GM23338 (cell line): ENCODE measurements around the gene CDKAL1. TPM values are rescaled to one million over a fixed set of nuclear protein-coding genes. Genes with fewer than 3 reads are reported as not detected.

Experiments
- ATAC-seq: fragments of 200-7000 bp; cut with Tn5 transposase; 3 replicates; pipeline ENCODE4 v1.9.1; 2020
- DNase-seq: peaks from one replicate; pipeline ENCODE4 v3.0.0-alpha.2; 2015; ENCODE audit warnings: low spot score
- H2AFZ ChIP-seq: fragments of 200-600 bp; sonication (generic); 2 replicates; pipeline ENCODE4 v1.8.0; 2016; ENCODE audit warnings: antibody characterized with exemption, mild to moderate bottlenecking, moderate library complexity
- H3F3A ChIP-seq: fragments of 200-600 bp; sonication (generic); replicated peaks from 2 replicates; pipeline ENCODE4 v1.8.0; 2017; ENCODE audit warnings: antibody characterized with exemption, mixed run types, low read depth
- H3K27ac ChIP-seq: fragments of 200-600 bp; sonication (generic); 2 replicates; pipeline ENCODE4 v1.6.1; 2016; ENCODE audit warnings: low read depth
- H3K27me3 ChIP-seq: fragments of 200-600 bp; sonication (generic); 2 replicates; pipeline ENCODE4 v1.8.0; 2016; ENCODE audit warnings: mild to moderate bottlenecking, mixed run types, moderate library complexity; ENCODE audit not compliant: insufficient read depth
- H3K36me3 ChIP-seq: fragments of 200-600 bp; sonication (generic); 2 replicates; pipeline ENCODE4 v1.8.0; 2016; ENCODE audit warnings: mild to moderate bottlenecking; ENCODE audit not compliant: insufficient read depth
- H3K4me1 ChIP-seq: fragments of 200-600 bp; sonication (generic); 2 replicates; pipeline ENCODE4 v1.8.0; 2016; ENCODE audit warnings: mild to moderate bottlenecking, moderate library complexity; ENCODE audit not compliant: insufficient read depth
- H3K4me2 ChIP-seq: fragments of 200-600 bp; sonication (generic); 2 replicates; pipeline ENCODE4 v1.7.1; 2017; ENCODE audit warnings: mixed run types
- H3K4me3 ChIP-seq: fragments of 200-600 bp; sonication (generic); 2 replicates; pipeline ENCODE4 v1.6.1; 2016; ENCODE audit warnings: mixed run types
- H3K79me2 ChIP-seq: fragments of 200-600 bp; sonication (generic); replicated peaks from 2 replicates; pipeline ENCODE4 v1.8.0; 2017; ENCODE audit warnings: mild to moderate bottlenecking; ENCODE audit not compliant: insufficient read depth
- H3K9me2 ChIP-seq: fragments of 200-600 bp; sonication (generic); 2 replicates; pipeline ENCODE4 v1.8.0; 2017; ENCODE audit not compliant: insufficient read depth
- H4K20me1 ChIP-seq: fragments of 200-600 bp; sonication (generic); replicated peaks from 2 replicates; pipeline ENCODE4 v1.8.0; 2017; ENCODE audit warnings: mild to moderate bottlenecking; ENCODE audit not compliant: insufficient read depth
- H3K27ac Mint-ChIP-seq: 2 replicates; pipeline ENCODE4 v1.8.0; 2020; ENCODE audit warnings: inconsistent platforms, mild to moderate bottlenecking, moderate library complexity, mixed read lengths
- H3K27me3 Mint-ChIP-seq: 3 replicates; pipeline ENCODE4 v1.8.0; 2022; ENCODE audit warnings: low read depth, mild to moderate bottlenecking, moderate library complexity, mixed read lengths, inconsistent platforms; ENCODE audit not compliant: insufficient read depth, poor library complexity
- H3K36me3 Mint-ChIP-seq: 3 replicates; pipeline ENCODE4 v1.8.0; 2021; ENCODE audit warnings: low read depth, mild to moderate bottlenecking, inconsistent platforms, moderate library complexity, mixed read lengths
- H3K4me1 Mint-ChIP-seq: 3 replicates; pipeline ENCODE4 v1.8.0; 2020; ENCODE audit warnings: mild to moderate bottlenecking, inconsistent platforms, mixed read lengths
- H3K4me3 Mint-ChIP-seq: 3 replicates; pipeline ENCODE4 v1.8.0; 2021; ENCODE audit warnings: moderate library complexity, mild to moderate bottlenecking, inconsistent platforms, mixed read lengths
- H3K9me3 Mint-ChIP-seq: 3 replicates; pipeline ENCODE4 v1.8.0; 2020; ENCODE audit warnings: moderate library complexity, mild to moderate bottlenecking, inconsistent platforms, mixed read lengths
- CREB1 ChIP-seq: fragments of 250-450 bp; sonication (Bioruptor Pico); IDR thresholded peaks from 2 replicates; pipeline ENCODE4 v1.5.0; 2020; ENCODE audit warnings: low read depth, mild to moderate bottlenecking, moderate library complexity
- ETS1 ChIP-seq: IDR thresholded peaks from 2 replicates; pipeline ENCODE4 v1.6.1; 2016; ENCODE audit warnings: antibody characterized with exemption
- EZH2 ChIP-seq: fragments of 200-600 bp; sonication (generic); IDR thresholded peaks from one replicate; pipeline ENCODE4 v1.8.0; 2017; ENCODE audit warnings: antibody characterized with exemption, mild to moderate bottlenecking, low read depth; ENCODE audit not compliant: unreplicated experiment
- EZH2phosphoT487 ChIP-seq: fragments of 200-600 bp; sonication (generic); IDR thresholded peaks from one replicate; pipeline ENCODE4 v1.8.1; 2018; ENCODE audit warnings: antibody characterized with exemption; ENCODE audit not compliant: unreplicated experiment
- JUNB ChIP-seq: IDR thresholded peaks from one replicate; pipeline ENCODE4 v1.6.1; 2016; ENCODE audit warnings: antibody characterized with exemption; ENCODE audit not compliant: unreplicated experiment
- NANOG ChIP-seq: IDR thresholded peaks from 2 replicates; pipeline ENCODE4 v1.6.1; 2016; ENCODE audit warnings: antibody characterized with exemption, borderline replicate concordance
- POLR2AphosphoS5 ChIP-seq: IDR thresholded peaks from 2 replicates; pipeline ENCODE4 v1.6.1; 2016; ENCODE audit warnings: antibody characterized with exemption, low read depth
- REST ChIP-seq: IDR thresholded peaks from one replicate; pipeline ENCODE4 v1.6.1; 2018; ENCODE audit warnings: antibody characterized with exemption; ENCODE audit not compliant: unreplicated experiment
- STAT1 ChIP-seq: IDR thresholded peaks from one replicate; pipeline ENCODE4 v1.6.1; 2016; ENCODE audit warnings: antibody characterized with exemption; ENCODE audit not compliant: unreplicated experiment
- ZNF114 ChIP-seq: fragments of 250-450 bp; sonication (Bioruptor Pico); IDR thresholded peaks from 2 replicates; pipeline ENCODE4 v1.5.0; 2020; ENCODE audit warnings: mild to moderate bottlenecking, moderate library complexity
- ZNF331 ChIP-seq: fragments of 250-450 bp; sonication (Bioruptor Pico); IDR thresholded peaks from 2 replicates; pipeline ENCODE4 v1.5.0; 2020; ENCODE audit warnings: low read depth, mild to moderate bottlenecking, moderate library complexity
- polyA plus RNA-seq: library from polyadenylated mRNA; unstranded; fragments of >200 nt; fragmentation: Nextera tagmentation; extraction: Ambion mirVana; gene quantifications from 2 replicates; pipeline ENCODE4 v1.2.1, GENCODE V29; 2016
- total RNA-seq: library from RNA; depleted of rRNA; stranded (reverse); fragments of >200 nt; shearing (Covaris generic); gene quantifications from 2 replicates; pipeline ENCODE4 v1.2.3, GENCODE V29; 2014
- TF ChIP-seq, protein P1 (sequence below), 2 experiments: fragments of 200-600 bp in 1 of 2; sonication (generic) in 1 of 2; conservative IDR thresholded peaks; 2 replicates each; pipeline versions ENCODE4 v1.5.1 to v1.6.1; 2016 to 2017; ENCODE audit warnings: antibody characterized with exemption in 2 of 2, low read depth in 2 of 2, mild to moderate bottlenecking in 2 of 2, moderate library complexity in 1 of 2
- TF ChIP-seq, protein P2 (sequence below): fragments of 250-450 bp; sonication (Bioruptor Pico); IDR thresholded peaks from 2 replicates; pipeline ENCODE4 v1.5.0; 2020; ENCODE audit warnings: mild to moderate bottlenecking, moderate library complexity

The CDKAL1 gene
- total and polyA plus RNA-seq, 2 experiments from 2014 or later, result 17.8 to 35.0 TPM

- Mint-ChIP-seq H3K27me3 (no peaks in the 10 kb centered on the region), H3K36me3 (no peaks in the 10 kb centered on the region), H3K4me3 (no peak overlapping the region), H3K9me3 (no peaks in the 10 kb centered on the region), H3K4me1 (peaks cover 39% of the 10 kb centered on the region), H3K27ac (no peak overlapping the region)
- Histone ChIP-seq H3K9me2 (no peaks in the 10 kb centered on the region), H3K4me2 (no peak overlapping the region), H3K4me1 (peaks cover 25% of the 10 kb centered on the region), H3K36me3 (no peaks in the 10 kb centered on the region), H2AFZ (no peak overlapping the region), H4K20me1 (no peaks in the 10 kb centered on the region), H3K27me3 (no peaks in the 10 kb centered on the region), H3F3A (no peaks in the 10 kb centered on the region), H3K27ac (no peak overlapping the region), H3K79me2 (peaks cover 20% of the 10 kb centered on the region), H3K4me3 (no peak overlapping the region)
- no peak for DNase-seq
- TF ChIP-seq POLR2AphosphoS5 (no peak), ZNF114 (no peak), EZH2phosphoT487 (no peak), REST (no peak), STAT1 (no peak), CREB1 (CRISPR knock-in tag) (no peak), JUNB (no peak), ETS1 (no peak), NANOG (no peak), EZH2 (no peak), ZNF331 (CRISPR knock-in tag) (no peak)
- TF ChIP-seq, protein P1, sequence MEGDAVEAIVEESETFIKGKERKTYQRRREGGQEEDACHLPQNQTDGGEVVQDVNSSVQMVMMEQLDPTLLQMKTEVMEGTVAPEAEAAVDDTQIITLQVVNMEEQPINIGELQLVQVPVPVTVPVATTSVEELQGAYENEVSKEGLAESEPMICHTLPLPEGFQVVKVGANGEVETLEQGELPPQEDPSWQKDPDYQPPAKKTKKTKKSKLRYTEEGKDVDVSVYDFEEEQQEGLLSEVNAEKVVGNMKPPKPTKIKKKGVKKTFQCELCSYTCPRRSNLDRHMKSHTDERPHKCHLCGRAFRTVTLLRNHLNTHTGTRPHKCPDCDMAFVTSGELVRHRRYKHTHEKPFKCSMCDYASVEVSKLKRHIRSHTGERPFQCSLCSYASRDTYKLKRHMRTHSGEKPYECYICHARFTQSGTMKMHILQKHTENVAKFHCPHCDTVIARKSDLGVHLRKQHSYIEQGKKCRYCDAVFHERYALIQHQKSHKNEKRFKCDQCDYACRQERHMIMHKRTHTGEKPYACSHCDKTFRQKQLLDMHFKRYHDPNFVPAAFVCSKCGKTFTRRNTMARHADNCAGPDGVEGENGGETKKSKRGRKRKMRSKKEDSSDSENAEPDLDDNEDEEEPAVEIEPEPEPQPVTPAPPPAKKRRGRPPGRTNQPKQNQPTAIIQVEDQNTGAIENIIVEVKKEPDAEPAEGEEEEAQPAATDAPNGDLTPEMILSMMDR (conservative IDR thresholded peaks at IDR 0.05; ENCODE audit: low read depth in 2 of 2), result no peak
- TF ChIP-seq, protein P2, sequence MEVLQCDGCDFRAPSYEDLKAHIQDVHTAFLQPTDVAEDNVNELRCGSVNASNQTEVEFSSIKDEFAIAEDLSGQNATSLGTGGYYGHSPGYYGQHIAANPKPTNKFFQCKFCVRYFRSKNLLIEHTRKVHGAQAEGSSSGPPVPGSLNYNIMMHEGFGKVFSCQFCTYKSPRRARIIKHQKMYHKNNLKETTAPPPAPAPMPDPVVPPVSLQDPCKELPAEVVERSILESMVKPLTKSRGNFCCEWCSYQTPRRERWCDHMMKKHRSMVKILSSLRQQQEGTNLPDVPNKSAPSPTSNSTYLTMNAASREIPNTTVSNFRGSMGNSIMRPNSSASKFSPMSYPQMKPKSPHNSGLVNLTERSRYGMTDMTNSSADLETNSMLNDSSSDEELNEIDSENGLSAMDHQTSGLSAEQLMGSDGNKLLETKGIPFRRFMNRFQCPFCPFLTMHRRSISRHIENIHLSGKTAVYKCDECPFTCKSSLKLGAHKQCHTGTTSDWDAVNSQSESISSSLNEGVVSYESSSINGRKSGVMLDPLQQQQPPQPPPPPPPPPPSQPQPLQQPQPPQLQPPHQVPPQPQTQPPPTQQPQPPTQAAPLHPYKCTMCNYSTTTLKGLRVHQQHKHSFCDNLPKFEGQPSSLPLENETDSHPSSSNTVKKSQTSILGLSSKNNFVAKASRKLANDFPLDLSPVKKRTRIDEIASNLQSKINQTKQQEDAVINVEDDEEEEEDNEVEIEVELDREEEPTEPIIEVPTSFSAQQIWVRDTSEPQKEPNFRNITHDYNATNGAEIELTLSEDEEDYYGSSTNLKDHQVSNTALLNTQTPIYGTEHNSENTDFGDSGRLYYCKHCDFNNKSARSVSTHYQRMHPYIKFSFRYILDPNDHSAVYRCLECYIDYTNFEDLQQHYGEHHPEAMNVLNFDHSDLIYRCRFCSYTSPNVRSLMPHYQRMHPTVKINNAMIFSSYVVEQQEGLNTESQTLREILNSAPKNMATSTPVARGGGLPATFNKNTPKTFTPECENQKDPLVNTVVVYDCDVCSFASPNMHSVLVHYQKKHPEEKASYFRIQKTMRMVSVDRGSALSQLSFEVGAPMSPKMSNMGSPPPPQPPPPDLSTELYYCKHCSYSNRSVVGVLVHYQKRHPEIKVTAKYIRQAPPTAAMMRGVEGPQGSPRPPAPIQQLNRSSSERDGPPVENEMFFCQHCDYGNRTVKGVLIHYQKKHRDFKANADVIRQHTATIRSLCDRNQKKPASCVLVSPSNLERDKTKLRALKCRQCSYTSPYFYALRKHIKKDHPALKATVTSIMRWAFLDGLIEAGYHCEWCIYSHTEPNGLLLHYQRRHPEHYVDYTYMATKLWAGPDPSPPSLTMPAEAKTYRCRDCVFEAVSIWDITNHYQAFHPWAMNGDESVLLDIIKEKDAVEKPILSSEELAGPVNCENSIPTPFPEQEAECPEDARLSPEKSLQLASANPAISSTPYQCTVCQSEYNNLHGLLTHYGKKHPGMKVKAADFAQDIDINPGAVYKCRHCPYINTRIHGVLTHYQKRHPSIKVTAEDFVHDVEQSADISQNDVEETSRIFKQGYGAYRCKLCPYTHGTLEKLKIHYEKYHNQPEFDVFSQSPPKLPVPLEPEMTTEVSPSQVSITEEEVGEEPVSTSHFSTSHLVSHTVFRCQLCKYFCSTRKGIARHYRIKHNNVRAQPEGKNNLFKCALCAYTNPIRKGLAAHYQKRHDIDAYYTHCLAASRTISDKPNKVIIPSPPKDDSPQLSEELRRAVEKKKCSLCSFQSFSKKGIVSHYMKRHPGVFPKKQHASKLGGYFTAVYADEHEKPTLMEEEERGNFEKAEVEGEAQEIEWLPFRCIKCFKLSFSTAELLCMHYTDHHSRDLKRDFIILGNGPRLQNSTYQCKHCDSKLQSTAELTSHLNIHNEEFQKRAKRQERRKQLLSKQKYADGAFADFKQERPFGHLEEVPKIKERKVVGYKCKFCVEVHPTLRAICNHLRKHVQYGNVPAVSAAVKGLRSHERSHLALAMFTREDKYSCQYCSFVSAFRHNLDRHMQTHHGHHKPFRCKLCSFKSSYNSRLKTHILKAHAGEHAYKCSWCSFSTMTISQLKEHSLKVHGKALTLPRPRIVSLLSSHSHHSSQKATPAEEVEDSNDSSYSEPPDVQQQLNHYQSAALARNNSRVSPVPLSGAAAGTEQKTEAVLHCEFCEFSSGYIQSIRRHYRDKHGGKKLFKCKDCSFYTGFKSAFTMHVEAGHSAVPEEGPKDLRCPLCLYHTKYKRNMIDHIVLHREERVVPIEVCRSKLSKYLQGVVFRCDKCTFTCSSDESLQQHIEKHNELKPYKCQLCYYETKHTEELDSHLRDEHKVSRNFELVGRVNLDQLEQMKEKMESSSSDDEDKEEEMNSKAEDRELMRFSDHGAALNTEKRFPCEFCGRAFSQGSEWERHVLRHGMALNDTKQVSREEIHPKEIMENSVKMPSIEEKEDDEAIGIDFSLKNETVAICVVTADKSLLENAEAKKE (CRISPR knock-in tag), result no peak
- ATAC-seq, result no peak
Measured at GRCh38 chr6:20692023-20692422, 157.8 kb downstream of the CDKAL1 start.
